Karpas-422 (cell line): ENCODE measurements around the gene HMCN2. TPM values are rescaled to one million over a fixed set of nuclear protein-coding genes. Genes with fewer than 3 reads are reported as not detected.

Source experiments
- DNase-seq: peaks from one replicate; pipeline ENCODE4 v3.0.0-alpha.2; 2015
- H2AFZ ChIP-seq: fragments of 200-600 bp; sonication (generic); 2 replicates; pipeline ENCODE4 v1.6.1; 2014; ENCODE audit warnings: antibody characterized with exemption, low read length, mixed read lengths
- H3K27ac ChIP-seq: fragments of 200-600 bp; sonication (generic); 2 replicates; pipeline ENCODE4 v1.5.1; 2014; ENCODE audit warnings: mild to moderate bottlenecking, low read length, moderate library complexity
- H3K27me3 ChIP-seq: fragments of 200-600 bp; sonication (generic); 2 replicates; pipeline ENCODE4 v1.6.1; 2014; ENCODE audit warnings: low read length, mixed read lengths
- H3K36me3 ChIP-seq: fragments of 200-600 bp; sonication (generic); 2 replicates; pipeline ENCODE4 v1.6.1; 2014; ENCODE audit warnings: low read length, mixed read lengths; ENCODE audit not compliant: insufficient read depth
- H3K4me1 ChIP-seq: fragments of 200-600 bp; sonication (generic); 2 replicates; pipeline ENCODE4 v1.6.1; 2014; ENCODE audit warnings: mild to moderate bottlenecking, low read length, mixed read lengths
- H3K4me2 ChIP-seq: fragments of 200-600 bp; sonication (generic); 2 replicates; pipeline ENCODE4 v1.6.1; 2014; ENCODE audit warnings: low read length, low read depth, mild to moderate bottlenecking; ENCODE audit not compliant: poor library complexity, severe bottlenecking
- H3K4me3 ChIP-seq: fragments of 200-600 bp; sonication (generic); 2 replicates; pipeline ENCODE4 v1.5.1; 2014; ENCODE audit warnings: mild to moderate bottlenecking, antibody characterized with exemption, low read length, mixed read lengths
- H3K79me2 ChIP-seq: fragments of 200-600 bp; sonication (generic); 2 replicates; pipeline ENCODE4 v1.6.1; 2014; ENCODE audit warnings: mild to moderate bottlenecking, low read length, mixed read lengths
- H3K9ac ChIP-seq: fragments of 200-600 bp; sonication (generic); 2 replicates; pipeline ENCODE4 v1.6.0; 2014; ENCODE audit warnings: low read length
- H3K9me2 ChIP-seq: fragments of 200-600 bp; sonication (generic), shearing (Covaris generic); replicated peaks from 2 replicates; pipeline ENCODE4 v1.6.0; 2014; ENCODE audit warnings: mild to moderate bottlenecking, low read length, moderate library complexity; ENCODE audit not compliant: insufficient read depth
- H3K9me3 ChIP-seq: fragments of 300-700, 200-600 bp; sonication (generic); 2 replicates; pipeline ENCODE4 v1.6.1; 2014; ENCODE audit warnings: low read length, mixed read lengths
- H4K20me1 ChIP-seq: fragments of 200-600 bp; sonication (generic); 2 replicates; pipeline ENCODE4 v1.6.1; 2014; ENCODE audit warnings: mild to moderate bottlenecking, antibody characterized with exemption, low read length, low read depth; ENCODE audit not compliant: insufficient read depth
- total RNA-seq: library from RNA; depleted of rRNA; stranded (reverse); fragments of >200 nt; shearing (Covaris generic); gene quantifications from 2 replicates; pipeline ENCODE4 v1.2.3, GENCODE V29; 2014; ENCODE audit warnings: low replicate concordance

Gene HMCN2
- total RNA-seq, 1 experiment from 2014 or later = not detected

- H4K20me1 ChIP-seq = no peaks in the 10 kb centered on the region
- H3K4me1 ChIP-seq = peaks cover 10% of the 10 kb centered on the region
- no peaks in the 10 kb centered on the region for H3K9me3 ChIP-seq
- H3K4me2 ChIP-seq = peak overlapping the region; percentile 39
- no peaks in the 10 kb centered on the region for H3K27me3 ChIP-seq
- DNase-seq = no peak
- no peaks in the 10 kb centered on the region for H3K36me3 ChIP-seq
- no peaks in the 10 kb centered on the region for H3K9me2 ChIP-seq
- no peaks in the 10 kb centered on the region for H3K79me2 ChIP-seq
- H3K9ac ChIP-seq = no peak overlapping the region
- no peak overlapping the region for H3K27ac ChIP-seq
- H2AFZ ChIP-seq = no peak overlapping the region
- no peak overlapping the region for H3K4me3 ChIP-seq
Observed at GRCh38 chr9:130236436-130236985, 29.0 kb upstream of the HMCN2 start.

DNA sequence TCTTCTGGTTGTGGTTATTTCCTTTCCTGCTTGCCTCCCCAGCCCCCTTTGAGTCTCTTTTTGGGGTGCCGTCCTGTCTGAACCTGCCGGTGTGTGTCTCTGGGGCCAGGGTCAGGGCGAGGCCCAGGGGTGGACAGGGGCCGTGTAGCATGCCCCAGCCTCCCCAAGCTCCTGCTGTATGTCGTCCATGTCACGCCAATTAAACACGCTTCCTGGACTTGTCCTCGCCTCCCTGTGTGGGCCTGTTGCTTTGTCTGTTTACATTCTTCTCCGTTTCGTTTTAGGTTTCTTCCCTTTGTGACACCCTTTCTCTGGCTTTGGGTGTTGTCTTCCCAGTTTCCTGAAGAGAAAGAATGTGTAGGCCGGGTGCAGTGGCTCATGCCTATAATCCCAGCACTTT, 28.5 kb upstream of the HMCN2 start:
- Histone ChIP-seq H3K36me3 (no peaks in the 10 kb centered on the region), H3K27ac (no peak overlapping the region), H3K4me3 (no peak overlapping the region), H3K27me3 (no peaks in the 10 kb centered on the region), H3K4me1 (peaks cover 10% of the 10 kb centered on the region), H3K4me2 (no peak overlapping the region), H3K9me3 (no peaks in the 10 kb centered on the region), H3K79me2 (no peaks in the 10 kb centered on the region), H3K9me2 (no peaks in the 10 kb centered on the region), H4K20me1 (no peaks in the 10 kb centered on the region), H2AFZ (no peak overlapping the region), H3K9ac (no peak overlapping the region)
- DNase-seq = no peak

GRCh38 chr9:130237763-130238524, 27.6 kb upstream of the HMCN2 start:
- Histone ChIP-seq H3K36me3 (no peaks in the 10 kb centered on the region), H3K4me1 (peaks cover 13% of the 10 kb centered on the region), H3K27ac (no peak overlapping the region), H4K20me1 (no peaks in the 10 kb centered on the region), H3K9me3 (no peaks in the 10 kb centered on the region), H2AFZ (no peak overlapping the region), H3K9me2 (no peaks in the 10 kb centered on the region), H3K9ac (no peak overlapping the region), H3K4me2 (no peak overlapping the region), H3K27me3 (no peaks in the 10 kb centered on the region), H3K4me3 (no peak overlapping the region), H3K79me2 (no peaks in the 10 kb centered on the region)
- DNase-seq = no peak

DNA sequence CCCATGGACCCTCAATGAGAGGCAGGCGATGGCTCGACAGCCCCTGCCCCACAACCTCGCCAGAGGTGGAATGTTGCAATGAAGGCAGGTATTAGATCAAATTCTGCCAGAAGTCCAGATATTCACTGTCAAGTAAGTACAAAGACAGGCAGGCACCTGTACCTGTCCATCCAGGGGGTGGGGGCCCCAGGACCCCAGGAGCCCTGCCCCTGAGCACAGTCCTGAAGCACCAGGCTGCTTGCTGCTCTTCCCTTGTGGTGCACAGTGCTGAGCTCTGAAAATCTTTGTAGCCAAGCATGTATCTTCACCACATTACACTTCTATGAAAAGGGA, 26.2 kb upstream of the HMCN2 start:
- H3K9me2 ChIP-seq = no peaks in the 10 kb centered on the region
- H3K27ac ChIP-seq = no peak overlapping the region
- no peak overlapping the region for H3K9ac ChIP-seq
- no peaks in the 10 kb centered on the region for H4K20me1 ChIP-seq
- H3K9me3 ChIP-seq = no peaks in the 10 kb centered on the region
- H3K4me1 ChIP-seq = peaks cover 15% of the 10 kb centered on the region
- H2AFZ ChIP-seq = no peak overlapping the region
- no peak overlapping the region for H3K4me3 ChIP-seq
- no peaks in the 10 kb centered on the region for H3K79me2 ChIP-seq
- no peaks in the 10 kb centered on the region for H3K27me3 ChIP-seq
- DNase-seq = no peak
- H3K4me2 ChIP-seq = no peak overlapping the region
- no peaks in the 10 kb centered on the region for H3K36me3 ChIP-seq

GRCh38 chr9:130239741-130240241, 25.8 kb upstream of the HMCN2 start:
- no peaks in the 10 kb centered on the region for H3K27me3 ChIP-seq
- no peak overlapping the region for H3K27ac ChIP-seq
- H3K36me3 ChIP-seq = no peaks in the 10 kb centered on the region
- H3K9ac ChIP-seq = no peak overlapping the region
- no peaks in the 10 kb centered on the region for H3K9me2 ChIP-seq
- H3K9me3 ChIP-seq = no peaks in the 10 kb centered on the region
- H3K4me1 ChIP-seq = peaks cover 15% of the 10 kb centered on the region
- no peak overlapping the region for H2AFZ ChIP-seq
- peak; percentile 46 for DNase-seq
- H3K4me2 ChIP-seq = no peak overlapping the region
- H4K20me1 ChIP-seq = no peaks in the 10 kb centered on the region
- no peaks in the 10 kb centered on the region for H3K79me2 ChIP-seq
- H3K4me3 ChIP-seq = no peak overlapping the region

GRCh38 chr9:130240410-130241197, 25.0 kb upstream of the HMCN2 start:
- Histone ChIP-seq H3K4me2 (no peak overlapping the region), H3K9me2 (no peaks in the 10 kb centered on the region), H3K4me1 (peaks cover 15% of the 10 kb centered on the region), H3K27ac (no peak overlapping the region), H3K79me2 (no peaks in the 10 kb centered on the region), H4K20me1 (no peaks in the 10 kb centered on the region), H2AFZ (0 out of 2 replicates have a peak overlapping the region, but pooled peaks have one; percentile 69), H3K4me3 (no peak overlapping the region), H3K9ac (no peak overlapping the region), H3K27me3 (no peaks in the 10 kb centered on the region), H3K36me3 (no peaks in the 10 kb centered on the region), H3K9me3 (no peaks in the 10 kb centered on the region)
- peak; percentile 79 for DNase-seq

- Histone ChIP-seq H3K4me1 (peaks cover 12% of the 10 kb centered on the region), H3K4me2 (no peak overlapping the region)
Observed at GRCh38 chr9:130241198-130241535, 24.4 kb upstream of the HMCN2 start.

More at GRCh38 chr9:130241198-130241535, 24.4 kb upstream of the HMCN2 start:
- Histone ChIP-seq H3K27ac (no peak overlapping the region), H3K9ac (no peak overlapping the region), H3K4me3 (no peak overlapping the region), H4K20me1 (no peaks in the 10 kb centered on the region), H3K27me3 (no peaks in the 10 kb centered on the region), H2AFZ (0 out of 2 replicates have a peak overlapping the region, but pooled peaks have one; percentile 69), H3K9me2 (no peaks in the 10 kb centered on the region), H3K9me3 (no peaks in the 10 kb centered on the region), H3K36me3 (no peaks in the 10 kb centered on the region), H3K79me2 (no peaks in the 10 kb centered on the region)
- no peak for DNase-seq
